Ramos (cell line): ENCODE results near the gene DACH2.

Source experiments
- in situ Hi-C: fragments of 300-500 bp; cut with MboI; formaldehyde crosslinking; loops from one replicate; pipeline ENCODE4 v1.14.3; 2022; ENCODE audit warnings: low sequenced_read_pairs; ENCODE audit not compliant: unreplicated experiment

DACH2 gene

DNA sequence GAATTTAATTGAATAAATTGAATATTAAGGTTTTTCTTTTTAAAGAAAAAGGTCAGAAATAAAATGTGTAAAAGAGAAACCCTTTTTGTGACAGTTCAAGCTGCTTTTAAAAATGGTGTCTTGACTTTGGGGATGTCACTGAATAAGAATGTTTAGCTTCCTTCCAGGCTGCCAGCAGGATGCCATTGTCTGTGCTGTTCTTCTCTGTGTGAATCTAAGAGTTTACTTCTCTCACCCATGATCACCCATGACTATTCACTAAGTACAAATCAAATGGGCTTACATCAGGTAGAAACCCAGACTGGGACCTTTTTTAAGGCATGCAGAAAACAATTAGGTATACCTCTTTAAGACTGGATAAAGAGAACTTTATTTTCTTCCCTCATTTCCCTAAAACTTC, 115.3 kb downstream of the DACH2 start:
- in situ Hi-C loops = no loop called here

DNA sequence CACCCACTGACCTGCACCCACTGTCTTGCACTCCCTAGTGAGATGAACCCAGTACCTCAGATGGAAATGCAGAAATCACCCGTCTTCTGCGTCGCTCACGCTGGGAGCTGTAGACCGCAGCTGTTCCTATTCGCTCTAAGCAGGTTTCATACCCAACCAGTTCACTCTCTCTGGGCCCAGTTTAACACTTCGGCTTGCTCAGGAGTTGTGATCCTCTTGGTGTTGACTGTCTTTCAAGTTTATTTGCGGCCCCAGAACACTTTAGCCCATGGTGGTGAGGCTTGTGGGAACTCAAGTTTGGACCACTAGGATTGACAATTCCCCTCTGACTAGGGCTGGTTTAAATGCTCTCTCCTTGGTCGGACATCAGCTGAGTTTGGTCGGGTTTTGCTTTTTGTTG, 147.0 kb downstream of the DACH2 start:
- in situ Hi-C loops = no loop called here

- in situ Hi-C loops = no loop called here
Measured at GRCh38 chrX:86322913-86323312, 174.7 kb downstream of the DACH2 start.

GRCh38 chrX:86329174-86329573, 180.9 kb downstream of the DACH2 start:
- in situ Hi-C loops = no loop called here

DNA sequence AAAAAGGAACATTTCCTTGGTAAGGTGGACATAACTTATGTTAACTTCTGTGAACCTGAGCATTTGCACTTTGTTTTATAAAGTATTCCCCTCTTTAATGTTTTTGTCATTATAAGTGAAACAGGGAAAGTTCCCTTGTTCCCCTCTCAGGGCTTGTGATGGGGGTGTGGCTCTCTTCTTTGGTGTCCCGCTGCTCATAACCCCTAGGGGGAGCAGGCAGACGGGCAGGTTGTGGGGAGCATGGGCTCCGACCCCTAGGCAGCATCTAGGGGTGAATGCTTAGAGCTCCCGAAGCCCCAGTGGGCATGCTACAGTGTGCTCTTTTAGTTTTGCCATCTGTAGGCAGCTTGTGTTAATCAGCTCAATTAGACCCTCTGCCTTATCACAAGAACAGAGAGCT, 200.4 kb downstream of the DACH2 start:
- in situ Hi-C loops = no loop called here

GRCh38 chrX:86349115-86349514, 200.9 kb downstream of the DACH2 start:
- in situ Hi-C loops = no loop called here

DNA sequence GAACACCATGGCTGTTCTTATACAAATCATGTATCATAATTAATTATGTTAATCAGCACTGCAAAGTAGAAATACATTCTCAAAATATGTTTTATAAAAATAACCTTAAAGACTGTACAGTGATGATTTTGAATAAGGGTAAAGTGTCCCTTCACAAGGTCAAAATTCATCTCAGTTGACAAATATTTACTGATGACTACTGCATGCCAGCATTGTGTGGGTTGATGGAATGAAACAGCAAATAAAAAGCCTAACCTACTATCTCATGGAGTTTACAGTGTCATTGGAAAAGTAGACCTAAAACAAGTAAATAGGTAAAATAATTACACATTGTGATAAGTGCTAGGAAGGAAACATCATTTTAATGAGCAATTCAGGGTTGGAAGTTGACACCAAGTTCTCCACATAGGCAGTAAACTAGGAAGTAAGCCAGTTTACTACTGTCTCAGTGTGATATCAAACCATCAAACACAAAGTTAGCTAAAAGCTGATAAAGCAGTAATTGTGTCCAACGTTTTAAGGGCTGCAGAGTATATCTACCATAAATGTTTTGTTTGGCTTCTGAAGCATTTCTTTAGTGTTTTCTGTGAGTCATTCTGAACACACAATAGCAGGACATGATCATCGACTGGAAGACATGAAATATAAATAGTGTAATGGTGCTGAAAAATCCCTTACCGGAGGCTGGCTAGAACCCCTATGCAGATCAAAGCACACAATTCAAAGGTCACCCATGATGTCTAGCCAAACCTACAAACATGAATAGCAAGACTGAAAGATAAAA, 221.8 kb downstream of the DACH2 start:
- in situ Hi-C loops = no loop called here

GRCh38 chrX:86370927-86371326, 222.7 kb downstream of the DACH2 start:
- in situ Hi-C loops = no loop called here

DNA sequence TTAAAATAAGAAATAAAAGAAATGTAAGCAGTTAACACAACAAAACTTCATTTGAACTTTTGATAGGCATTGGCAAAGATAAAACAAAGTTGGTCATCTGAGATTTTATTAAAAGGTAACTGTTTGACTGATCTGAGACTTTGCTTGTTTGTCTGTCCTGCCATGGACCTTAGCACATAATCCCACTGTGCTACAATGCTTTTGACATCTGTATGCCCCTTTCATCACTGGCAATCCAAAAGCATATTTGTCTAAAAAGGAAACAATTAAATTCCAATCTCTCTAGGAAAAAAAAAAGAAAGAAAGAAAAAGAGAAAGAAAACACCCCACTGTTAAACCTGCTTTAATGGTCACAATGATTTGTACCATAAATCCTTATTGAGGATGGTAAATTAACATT, 231.0 kb downstream of the DACH2 start:
- in situ Hi-C loops = no loop called here

- in situ Hi-C loops = no loop called here
Measured at GRCh38 chrX:86383681-86384540, 235.7 kb downstream of the DACH2 start.

GRCh38 chrX:86407371-86407770, 259.1 kb downstream of the DACH2 start:
- in situ Hi-C loops = no loop called here

DNA sequence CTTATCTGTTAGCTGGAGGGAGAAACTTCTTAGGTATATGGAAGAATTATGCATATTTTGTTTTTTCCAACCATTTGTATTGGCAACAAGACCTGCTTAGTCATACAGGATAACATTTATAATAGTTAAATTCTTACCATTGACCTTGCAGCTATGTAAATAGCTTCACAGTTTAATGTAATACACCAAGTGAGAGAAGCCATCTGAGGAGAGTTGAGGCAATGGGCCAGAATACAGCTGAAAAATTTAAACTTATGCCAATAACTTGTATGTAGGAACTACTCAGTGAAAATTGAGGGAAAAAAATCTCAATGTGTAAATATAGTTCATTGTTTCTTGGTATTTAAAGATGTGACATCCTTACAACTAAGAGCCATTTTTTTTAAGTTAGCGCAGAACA, 273.5 kb downstream of the DACH2 start:
- in situ Hi-C loops = no loop called here

DNA sequence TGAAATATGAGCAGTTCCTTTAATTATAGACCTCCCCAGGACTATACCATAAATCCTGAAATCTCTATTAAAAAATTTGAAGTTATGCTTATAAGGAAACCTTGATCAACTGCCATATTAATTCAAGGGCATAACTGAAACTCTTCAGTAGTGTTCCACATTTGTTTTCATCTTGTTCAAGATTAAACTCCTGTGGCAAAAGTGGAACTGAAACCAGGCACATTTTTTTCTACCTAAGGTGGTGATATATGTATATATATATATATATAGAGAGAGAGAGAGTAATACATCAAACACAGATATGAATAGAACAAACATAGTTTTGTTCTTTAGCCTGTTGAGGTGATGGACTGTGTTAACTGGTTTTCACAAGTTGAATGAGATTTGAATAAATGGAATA, 287.9 kb downstream of the DACH2 start:
- in situ Hi-C loops = no loop called here

DNA sequence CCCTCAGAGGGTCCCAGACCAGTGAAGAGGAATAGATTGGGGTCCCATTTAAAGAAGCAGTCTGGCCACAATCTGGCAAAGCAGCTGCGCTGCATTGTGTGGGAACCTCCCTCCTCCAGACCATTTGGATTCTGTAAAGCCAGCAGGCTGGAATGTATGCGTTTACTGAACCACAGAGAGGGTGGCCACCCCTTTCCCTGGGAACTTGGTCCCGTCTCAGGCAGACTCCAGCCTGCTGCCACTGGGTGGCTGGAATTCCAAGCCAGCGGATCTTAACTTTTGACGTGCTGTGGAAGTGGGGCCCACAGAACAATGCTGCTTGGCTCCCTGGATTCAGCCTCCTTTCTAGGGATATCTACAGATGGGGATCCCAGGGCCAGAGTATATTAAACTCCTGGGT, 307.2 kb downstream of the DACH2 start:
- in situ Hi-C loops = no loop called here

DNA sequence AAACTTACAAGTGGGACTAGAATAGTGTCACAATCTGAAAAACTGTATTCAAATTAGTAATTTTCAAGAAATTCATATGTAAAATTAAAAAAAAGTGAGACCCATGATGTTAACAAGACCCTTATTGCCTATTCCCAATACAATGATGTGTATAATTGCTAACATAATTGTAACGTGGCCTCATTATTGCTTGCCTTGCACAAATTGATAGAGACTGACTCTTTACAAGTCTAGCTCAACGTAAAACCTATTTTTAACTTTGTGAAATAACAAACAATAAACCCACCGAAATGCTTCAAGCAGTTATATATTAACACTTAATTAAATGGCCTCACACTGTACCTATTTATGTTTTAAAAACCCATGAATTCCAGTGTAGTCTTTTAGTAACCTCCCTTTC, 312.5 kb downstream of the DACH2 start:
- in situ Hi-C loops = no loop called here

DNA sequence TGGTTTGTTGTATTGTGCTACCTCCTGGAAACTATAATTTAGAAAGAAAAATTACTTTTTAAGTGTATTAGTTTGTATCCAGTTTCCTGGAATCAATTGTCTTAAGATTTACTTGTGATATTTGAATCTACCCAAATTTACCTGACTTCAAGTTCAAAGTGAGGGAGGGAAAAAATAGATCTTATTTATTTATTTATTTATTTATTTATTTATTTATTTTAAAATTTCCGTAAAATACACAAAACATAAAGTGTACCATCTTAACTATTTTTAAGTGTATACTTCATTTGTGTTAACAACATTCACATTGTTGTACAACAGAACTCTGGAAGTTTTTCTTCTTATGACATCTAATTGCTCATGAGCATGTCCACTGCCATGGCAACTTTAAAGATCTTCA, 356.0 kb downstream of the DACH2 start:
- in situ Hi-C loops = no loop called here

- in situ Hi-C loops = no loop called here
Measured at GRCh38 chrX:86507331-86507730, 359.1 kb downstream of the DACH2 start.

GRCh38 chrX:86579777-86580176, 431.5 kb downstream of the DACH2 start:
- in situ Hi-C loops = no loop called here

- in situ Hi-C loops = no loop called here
Measured at GRCh38 chrX:86604607-86605006, 456.4 kb downstream of the DACH2 start.

DNA sequence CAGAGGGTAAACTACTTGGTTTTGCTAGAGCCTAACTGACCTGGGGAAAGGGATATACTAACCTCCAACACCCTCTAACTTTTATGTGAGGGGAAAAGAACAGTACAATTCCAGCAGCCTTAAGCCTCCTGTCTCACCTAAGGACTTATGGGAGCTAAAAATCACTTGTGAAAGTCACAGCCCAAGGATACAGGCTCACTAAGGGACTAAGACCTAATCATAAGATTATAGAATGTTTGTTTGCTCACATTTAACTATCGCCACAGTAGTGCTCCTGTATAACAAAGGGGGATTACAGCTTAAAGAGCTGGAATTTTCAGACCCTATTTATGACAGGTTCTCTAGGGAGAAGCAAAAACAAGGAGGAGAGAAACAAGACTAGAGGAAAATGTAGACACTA, 548.7 kb downstream of the DACH2 start:
- in situ Hi-C loops = no loop called here

DNA sequence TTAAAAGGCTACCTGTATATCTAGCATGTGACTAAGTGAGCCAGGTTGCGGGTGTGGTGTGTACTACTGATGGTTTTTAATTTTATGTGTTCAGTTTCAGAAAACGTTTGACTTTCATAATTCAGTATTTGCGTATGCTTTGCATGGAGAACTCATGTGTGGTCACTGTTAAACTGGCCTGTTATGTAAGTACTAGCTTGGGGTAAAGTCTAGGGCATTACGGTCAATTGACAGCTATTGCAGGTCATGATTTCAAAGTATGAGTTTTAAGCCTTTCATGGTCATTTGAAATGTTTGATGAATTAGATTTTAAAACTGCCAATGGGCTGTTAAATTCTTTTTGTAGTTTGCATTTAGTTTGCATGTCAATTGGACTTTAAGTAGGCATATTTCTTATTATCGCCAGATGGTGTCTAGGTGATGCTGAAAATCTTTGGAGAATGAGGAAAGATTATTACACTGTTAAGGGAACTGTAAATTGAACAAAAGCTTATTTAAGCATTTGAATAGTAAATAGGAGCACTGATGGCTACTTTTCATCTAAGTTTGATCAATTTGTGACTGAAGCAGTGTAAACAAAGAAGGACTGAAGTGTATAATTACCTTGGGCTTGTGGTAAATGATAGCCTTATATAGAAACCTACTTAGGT, 563.4 kb downstream of the DACH2 start:
- in situ Hi-C loops = no loop called here
